Pancreas (tissue), 10 donors: ENCODE results near the gene IGFBP5. TPM values are rescaled to one million over a fixed set of nuclear protein-coding genes. Genes with fewer than 3 reads are reported as not detected.

Experiments used
- ATAC-seq, 4 donors: fragments of 200-7000 bp; cut with Tn5 transposase; one replicate each; pipeline versions ENCODE4 v1.8.0 to v1.9.1; 2020; ENCODE audit warnings: mild to moderate bottlenecking in 4 of 4, moderate library complexity in 4 of 4
- DNase-seq, 6 donors: peaks; one replicate each; pipeline ENCODE4 v3.0.0-alpha.2; 2020
- FAIRE-seq: peaks from 2 replicates; lab custom pipeline; 2012; peaks lifted over from hg19 to GRCh38; lab: Jason Lieb, UNC
- H3K27ac ChIP-seq, 4 donors: fragments of 200-600 bp; sonication (generic); 1 replicate in 3 of 4; 2 replicates in 1 of 4; pipeline versions ENCODE4 v1.5.0 to v1.8.0; 2020
- H3K27me3 ChIP-seq, 4 donors: fragments of 200-600 bp; one replicate each; pipeline ENCODE4 v1.8.0; 2021
- H3K36me3 ChIP-seq, 3 donors: fragments of 200-600 bp; sonication (generic) in 1 of 3; one replicate each; pipeline versions ENCODE4 v1.5.0 to v1.8.0; 2020 to 2021
- H3K4me1 ChIP-seq, 3 donors: fragments of 200-600 bp; one replicate each; pipeline ENCODE4 v1.8.0; 2021
- H3K4me3 ChIP-seq, 4 donors: fragments of 200-600 bp; sonication (generic) in 2 of 4; one replicate each; pipeline versions ENCODE4 v1.5.0 to v1.8.0; 2020 to 2021
- H3K9me3 ChIP-seq, 4 donors: fragments of 200-600 bp; one replicate each; pipeline ENCODE4 v1.8.0; 2021
- CTCF ChIP-seq, 4 donors: fragments of 200-600 bp; sonication (generic) in 3 of 4; IDR thresholded peaks; one replicate each; pipeline versions ENCODE4 v1.5.0 to v1.8.0; 2021; ENCODE audit warnings: antibody characterized with exemption in 4 of 4
- WGBS, 2 donors: extraction: QIAGEN DNeasy Blood & Tissue Kit; methylation state at CpG; one replicate each; pipeline ENCODE4 v1.1.7; 2013; 5-methylcytosine and 5-hydroxymethylcytosine counted together
- intact Hi-C, 3 donors: fragments of 100-400 bp; cut with DNase I; formaldehyde crosslinking; loops; one replicate each; pipeline versions ENCODE4 v1.11.1 to v1.14.2; 2022
- polyA plus RNA-seq, 2 donors: library from polyadenylated mRNA; stranded (reverse); fragments of 200-250 nt; gene quantifications; one replicate each; pipeline ENCODE4 v1.2.3, GENCODE V29; 2013
- total RNA-seq, 6 donors: library from RNA; stranded (reverse); fragmentation: NEBNext Ultra II Directional in 4 of 6; extraction: Animal tissue kit (Norgen Biotek cat#: 25700) in 4 of 6; gene quantifications; one replicate each; pipeline versions ENCODE4 v1.2.1 to v1.2.4, GENCODE V29; 2021 to 2023
- donor health status: healthy with polysubstance abuse.
- donor health status: DM: no; HTN: no; CAD: no; lungs with moderate emphysema.
- donor health status: DM: no; HTN: no; CAD: no.
- donor health status: control.
- donor health status: control.
- donor health status: Bipolar disorder and iron deficiency.
- donor health status: DM: yes; HTN: yes; CAD: no.
- donor health status: DM: no; HTN: no; CAD: no.
- donor health status: DM: no; HTN: no; CAD: no.
- donor health status: DM: yes; HTN: yes; CAD: no.

Gene IGFBP5
- total and polyA plus RNA-seq, 8 donors, result 8.2 to 91.6 (median 23.2) TPM

GRCh38 chr2:216700088-216700567 lies 4.8 kb upstream of the IGFBP5 start:
- FAIRE-seq (no peak), DNase-seq (no peak)
- peaks cover 2% of the 10 kb centered on the region in 3 donors for H3K4me1 ChIP-seq

GRCh38 chr2:216698895-216699294 lies 3.5 kb upstream of the IGFBP5 start:
- no peaks in the 10 kb centered on the region for H3K36me3 ChIP-seq
- H3K27me3 ChIP-seq, result peaks cover 0 to 13% (median 4%) of the 10 kb centered on the region in 4 donors
- TF ChIP-seq CTCF (IDR thresholded peaks at IDR 0.05), result peak in 3 of 4 donors; percentile 17 to 25 (median 22)
- H3K27ac ChIP-seq, result no peak overlapping the region
- intact Hi-C loops, result loop anchor here in 1 of 3 donors (10.0 kb wide), 1 partner anchor 1016 kb away; no protein-coding TSS in a partner anchor
- 9 to 21% methylated on average over 5 of the region's 5 CpGs for WGBS, 2 donors
- DNase-seq, result no peak
- peaks cover 8 to 14% (median 13%) of the 10 kb centered on the region in 3 donors for H3K4me1 ChIP-seq
- no peak overlapping the region for H3K4me3 ChIP-seq
- no peaks in the 10 kb centered on the region for H3K9me3 ChIP-seq
- FAIRE-seq, result peak; percentile 13
- ATAC-seq, result peak; percentile 47 to 77 (median 74)

More at GRCh38 chr2:216700088-216700567, 4.8 kb upstream of the IGFBP5 start:
- WGBS, 2 donors, result 32 to 37% methylated on average over 7 of the region's 7 CpGs
- H3K36me3 ChIP-seq, result no peaks in the 10 kb centered on the region
- no peak for TF ChIP-seq CTCF (IDR thresholded peaks at IDR 0.05)
- ATAC-seq, result no peak
- no peak overlapping the region for H3K27ac ChIP-seq
- no peaks in the 10 kb centered on the region for H3K9me3 ChIP-seq
- H3K4me3 ChIP-seq, result no peak overlapping the region
- H3K27me3 ChIP-seq, result peaks cover 0 to 2% (median under 1%) of the 10 kb centered on the region in 4 donors
- intact Hi-C loops, result no loop called here

GRCh38 chr2:216698293-216698692 lies 2.9 kb upstream of the IGFBP5 start:
- Histone ChIP-seq H3K27me3 (peaks cover 0 to 13% (median 4%) of the 10 kb centered on the region in 4 donors), H3K9me3 (no peaks in the 10 kb centered on the region), H3K4me3 (no peak overlapping the region), H3K4me1 (peaks cover 8 to 14% (median 13%) of the 10 kb centered on the region in 3 donors), H3K36me3 (no peaks in the 10 kb centered on the region), H3K27ac (no peak overlapping the region)
- intact Hi-C loops, result loop anchor here in 1 of 3 donors (10.0 kb wide), 1 partner anchor 1017 kb away; no protein-coding TSS in a partner anchor
- TF ChIP-seq CTCF (IDR thresholded peaks at IDR 0.05), result no peak
- FAIRE-seq, result no peak
- 13 to 17% methylated on average over 6 of the region's 6 CpGs for WGBS, 2 donors
- ATAC-seq, result no peak
- DNase-seq, result no peak

GRCh38 chr2:216696751-216697560 lies 1.6 kb upstream of the IGFBP5 start:
- TF ChIP-seq CTCF (IDR thresholded peaks at IDR 0.05), result peak in 2 of 4 donors; percentile 5 to 22
- Histone ChIP-seq H3K36me3 (no peaks in the 10 kb centered on the region), H3K27ac (no peak overlapping the region), H3K4me1 (peaks cover 14 to 21% (median 17%) of the 10 kb centered on the region in 3 donors), H3K27me3 (peaks cover 0 to 17% (median 4%) of the 10 kb centered on the region in 4 donors), H3K4me3 (no peak overlapping the region), H3K9me3 (no peaks in the 10 kb centered on the region)
- DNase-seq (no peak), FAIRE-seq (no peak), ATAC-seq (no peak)
- intact Hi-C loops, result loop anchor here in 1 of 3 donors (10.0 kb wide), 1 partner anchor 1018 kb away; no protein-coding TSS in a partner anchor
- 26 to 32% methylated on average over 7 of the region's 7 CpGs for WGBS, 2 donors
